ENCODE measurements around the gene RYR2. TPM values are rescaled to one million over a fixed set of nuclear protein-coding genes. Genes with fewer than 3 reads are reported as not detected.

Gene RYR2
- total RNA-seq, 2 donors from 2014 or later = 14.2 to 17.1 TPM

DNA sequence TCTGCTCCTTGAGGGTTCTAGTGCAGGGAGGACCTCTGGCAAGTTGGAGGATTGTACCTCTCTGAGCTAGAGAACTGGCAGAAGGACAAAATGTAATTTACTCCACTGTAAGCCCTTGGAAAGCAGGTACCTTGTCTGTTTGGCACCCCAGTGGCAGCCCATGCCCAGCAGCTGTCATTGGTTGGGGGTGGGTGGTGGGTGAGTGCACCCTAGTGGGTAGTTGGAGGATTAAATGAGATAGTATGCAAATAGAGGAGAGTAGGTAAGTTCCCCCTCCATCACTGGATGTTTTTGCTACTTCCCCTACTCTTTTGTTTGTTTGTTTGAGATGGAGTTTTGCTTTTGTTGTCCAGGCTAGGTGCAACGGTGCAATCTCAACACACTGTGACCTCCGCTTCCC lies 69.8 kb downstream of the RYR2 start:
- intact Hi-C loops (cut with DNase I) = no loop called here
- no peaks in the 10 kb centered on the region for H3K4me1 ChIP-seq
- no peak for TF ChIP-seq POLR2A (IDR thresholded peaks at IDR 0.05)
- TF ChIP-seq, protein P1, sequence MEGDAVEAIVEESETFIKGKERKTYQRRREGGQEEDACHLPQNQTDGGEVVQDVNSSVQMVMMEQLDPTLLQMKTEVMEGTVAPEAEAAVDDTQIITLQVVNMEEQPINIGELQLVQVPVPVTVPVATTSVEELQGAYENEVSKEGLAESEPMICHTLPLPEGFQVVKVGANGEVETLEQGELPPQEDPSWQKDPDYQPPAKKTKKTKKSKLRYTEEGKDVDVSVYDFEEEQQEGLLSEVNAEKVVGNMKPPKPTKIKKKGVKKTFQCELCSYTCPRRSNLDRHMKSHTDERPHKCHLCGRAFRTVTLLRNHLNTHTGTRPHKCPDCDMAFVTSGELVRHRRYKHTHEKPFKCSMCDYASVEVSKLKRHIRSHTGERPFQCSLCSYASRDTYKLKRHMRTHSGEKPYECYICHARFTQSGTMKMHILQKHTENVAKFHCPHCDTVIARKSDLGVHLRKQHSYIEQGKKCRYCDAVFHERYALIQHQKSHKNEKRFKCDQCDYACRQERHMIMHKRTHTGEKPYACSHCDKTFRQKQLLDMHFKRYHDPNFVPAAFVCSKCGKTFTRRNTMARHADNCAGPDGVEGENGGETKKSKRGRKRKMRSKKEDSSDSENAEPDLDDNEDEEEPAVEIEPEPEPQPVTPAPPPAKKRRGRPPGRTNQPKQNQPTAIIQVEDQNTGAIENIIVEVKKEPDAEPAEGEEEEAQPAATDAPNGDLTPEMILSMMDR (IDR thresholded peaks at IDR 0.05) = no peak
- no peak for DNase-seq
- no peaks in the 10 kb centered on the region for H3K36me3 ChIP-seq (replicated peaks in 1 of 2; ENCODE audit: insufficient read depth in 1 of 2, low read depth in 2 of 2)
- ATAC-seq = no peak
- H3K27ac ChIP-seq = no peak overlapping the region
- H3K4me3 ChIP-seq = no peak overlapping the region
- no peaks in the 10 kb centered on the region for H3K27me3 ChIP-seq
- no peaks in the 10 kb centered on the region for H3K9me3 ChIP-seq
- 47 to 61% methylated on average over 2 of the region's 2 CpGs for WGBS, 2 donors

DNA sequence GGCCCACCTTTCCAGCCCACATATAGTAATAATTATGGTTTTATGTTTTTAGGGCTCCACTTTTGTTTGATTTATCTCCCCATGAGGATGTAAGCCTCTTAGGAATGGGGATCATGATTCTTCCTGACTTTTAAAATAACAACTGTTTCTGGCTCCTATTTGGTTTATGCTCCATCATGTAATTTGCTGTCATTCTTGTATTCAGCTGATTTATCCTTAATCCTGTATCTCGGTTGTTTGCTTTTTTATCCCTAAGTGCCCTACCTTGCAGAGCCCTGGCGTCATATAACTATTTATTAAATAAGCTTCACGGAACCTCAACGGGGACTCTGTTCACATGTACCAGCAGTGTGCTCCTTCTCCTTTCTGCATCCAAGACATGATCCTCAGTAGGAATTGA lies 70.7 kb downstream of the RYR2 start:
- Histone ChIP-seq H3K4me1 (no peaks in the 10 kb centered on the region), H3K27ac (no peak overlapping the region), H3K27me3 (no peaks in the 10 kb centered on the region), H3K9me3 (no peaks in the 10 kb centered on the region), H3K36me3 (replicated peaks in 1 of 2; ENCODE audit: insufficient read depth in 1 of 2, low read depth in 2 of 2) (no peaks in the 10 kb centered on the region), H3K4me3 (no peak overlapping the region)
- TF ChIP-seq POLR2A (IDR thresholded peaks at IDR 0.05) = no peak
- TF ChIP-seq, protein P1 (IDR thresholded peaks at IDR 0.05) = no peak
- 62 to 74% methylated on average over 4 of the region's 4 CpGs for WGBS, 2 donors
- DNase-seq (no peak), ATAC-seq (no peak)
- intact Hi-C loops (cut with DNase I) = no loop called here

DNA sequence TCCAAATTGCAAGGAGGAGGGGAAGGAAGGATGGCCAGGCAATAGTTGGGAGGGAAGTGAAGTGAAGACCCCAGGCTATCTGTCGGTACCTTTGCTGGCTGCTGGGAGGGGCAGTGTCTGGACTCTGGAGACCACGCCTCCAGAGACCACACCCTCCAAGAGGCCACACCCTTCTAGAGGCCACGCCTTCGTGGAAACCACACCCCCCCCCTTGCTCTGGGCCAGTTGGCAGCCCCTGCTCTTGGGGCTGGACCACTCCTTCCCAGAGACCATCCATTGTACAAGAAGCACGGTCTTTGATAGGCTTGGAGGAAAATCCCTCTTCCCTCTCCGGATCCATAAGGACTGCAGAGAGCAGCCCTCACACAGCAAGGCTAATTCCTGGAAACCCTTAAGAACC lies 73.1 kb downstream of the RYR2 start:
- no peak overlapping the region for H3K27ac ChIP-seq
- no peaks in the 10 kb centered on the region for H3K9me3 ChIP-seq
- no peaks in the 10 kb centered on the region for H3K4me1 ChIP-seq
- H3K4me3 ChIP-seq = no peak overlapping the region
- TF ChIP-seq, protein P1 (IDR thresholded peaks at IDR 0.05) = no peak
- TF ChIP-seq POLR2A (IDR thresholded peaks at IDR 0.05) = no peak
- ATAC-seq (no peak), DNase-seq (no peak)
- 66 to 93% methylated on average over 4 to 5 of the region's 6 CpGs for WGBS, 2 donors
- intact Hi-C loops (cut with DNase I) = no loop called here
- no peaks in the 10 kb centered on the region for H3K36me3 ChIP-seq (replicated peaks in 1 of 2; ENCODE audit: insufficient read depth in 1 of 2, low read depth in 2 of 2)
- no peaks in the 10 kb centered on the region for H3K27me3 ChIP-seq

DNA sequence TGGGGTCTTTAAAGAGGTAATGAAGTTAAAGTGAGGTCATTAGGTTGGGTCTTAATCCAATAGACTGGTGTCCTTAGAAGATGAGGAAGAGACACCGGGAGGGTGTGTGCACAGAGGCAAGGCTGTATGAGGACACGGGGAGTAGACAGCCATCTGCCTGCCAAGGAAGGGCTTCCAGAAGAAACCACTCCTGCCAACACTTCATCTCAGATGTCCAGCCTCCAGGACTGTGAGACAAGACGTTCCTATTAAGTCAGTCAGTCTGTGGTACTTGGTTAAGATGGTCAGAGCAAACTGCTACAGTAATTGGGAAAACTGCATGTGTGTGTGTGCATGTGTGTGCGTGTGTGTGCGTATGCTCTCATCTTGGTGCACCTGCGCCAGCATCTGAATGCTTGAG lies 77.1 kb downstream of the RYR2 start:
- ATAC-seq = no peak
- Histone ChIP-seq H3K36me3 (replicated peaks in 1 of 2; ENCODE audit: insufficient read depth in 1 of 2, low read depth in 2 of 2) (no peaks in the 10 kb centered on the region), H3K4me3 (no peak overlapping the region), H3K27ac (no peak overlapping the region), H3K9me3 (no peaks in the 10 kb centered on the region), H3K4me1 (no peaks in the 10 kb centered on the region), H3K27me3 (no peaks in the 10 kb centered on the region)
- intact Hi-C loops (cut with DNase I) = no loop called here
- no peak for TF ChIP-seq POLR2A (IDR thresholded peaks at IDR 0.05)
- TF ChIP-seq, protein P1 (IDR thresholded peaks at IDR 0.05) = no peak
- no peak for DNase-seq
- 81 to 87% methylated on average over 6 of the region's 6 CpGs for WGBS, 2 donors

DNA sequence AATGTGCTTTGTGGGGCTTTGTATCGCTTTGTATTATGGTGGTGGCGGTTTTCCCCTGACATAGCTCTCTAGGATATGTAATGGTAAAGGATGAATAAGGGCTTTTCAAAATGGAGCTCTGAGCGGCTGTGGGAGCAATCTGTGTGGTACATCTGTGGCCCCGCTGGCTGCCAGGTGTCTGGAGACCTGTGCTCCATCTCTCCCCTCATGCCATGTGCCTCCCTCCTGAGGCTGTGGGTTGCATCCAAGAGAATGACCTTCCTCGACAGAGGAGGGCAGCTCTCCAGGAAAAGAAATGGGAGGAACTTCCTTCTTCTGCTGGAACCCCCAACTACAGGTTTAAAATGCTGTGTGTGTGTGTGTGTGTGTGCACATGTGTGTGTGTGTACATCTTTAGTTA lies 78.7 kb downstream of the RYR2 start:
- TF ChIP-seq POLR2A (IDR thresholded peaks at IDR 0.05) = no peak
- TF ChIP-seq, protein P1 (IDR thresholded peaks at IDR 0.05) = no peak
- ATAC-seq (no peak), DNase-seq (no peak)
- intact Hi-C loops (cut with DNase I) = no loop called here
- H3K9me3 ChIP-seq = no peaks in the 10 kb centered on the region
- no peaks in the 10 kb centered on the region for H3K4me1 ChIP-seq
- H3K36me3 ChIP-seq (replicated peaks in 1 of 2; ENCODE audit: insufficient read depth in 1 of 2, low read depth in 2 of 2) = no peaks in the 10 kb centered on the region
- no peak overlapping the region for H3K4me3 ChIP-seq
- WGBS, 2 donors = 70 to 73% methylated on average over 5 of the region's 5 CpGs
- H3K27ac ChIP-seq = no peak overlapping the region
- no peaks in the 10 kb centered on the region for H3K27me3 ChIP-seq
